HL-60/S4 treated with phorbol 12-myristate 13-acetate at 8.2 ng/mL for 4 days and 3 days (cell line): ENCODE results near the gene SLC22A25.
"Not testable (repeated sequence)": the region's sequence is repeated elsewhere in the genome, so short reads cannot be mapped to it uniquely, and the experiment has no call there.

Experiments
- in situ Hi-C: fragments of 300-500 bp; cut with MboI; formaldehyde crosslinking; loops from 2 replicates; pipeline ENCODE4 v1.15.0; 2022; ENCODE audit warnings: low sequenced_read_pairs

The SLC22A25 gene

DNA sequence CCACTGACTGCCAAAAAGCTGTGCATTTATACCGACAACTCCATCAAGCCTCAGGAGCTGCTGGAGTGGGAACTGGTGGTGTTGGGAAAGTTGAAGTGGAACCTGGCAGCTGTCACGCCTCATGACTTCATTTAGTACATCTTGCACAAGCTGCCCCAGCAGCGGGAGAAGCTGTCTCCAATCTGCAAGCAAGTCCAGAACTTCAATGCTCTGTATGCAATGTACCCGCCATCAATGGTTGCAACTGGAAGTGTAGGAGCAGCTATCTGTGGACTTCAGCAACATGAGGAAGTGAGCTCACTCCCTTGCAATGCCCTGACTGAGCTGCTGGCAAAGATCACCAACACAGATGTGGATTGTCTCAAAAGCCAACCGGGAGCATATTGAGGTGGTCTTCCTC lies at the start of gene SLC22A25:
TSS of gene SLC22A25 (minus strand) at position 67 of the 400 bp plus-strand sequence. CDS start 13,947 bp downstream, outside the sequence.
- in situ Hi-C loops: no loop called here

DNA sequence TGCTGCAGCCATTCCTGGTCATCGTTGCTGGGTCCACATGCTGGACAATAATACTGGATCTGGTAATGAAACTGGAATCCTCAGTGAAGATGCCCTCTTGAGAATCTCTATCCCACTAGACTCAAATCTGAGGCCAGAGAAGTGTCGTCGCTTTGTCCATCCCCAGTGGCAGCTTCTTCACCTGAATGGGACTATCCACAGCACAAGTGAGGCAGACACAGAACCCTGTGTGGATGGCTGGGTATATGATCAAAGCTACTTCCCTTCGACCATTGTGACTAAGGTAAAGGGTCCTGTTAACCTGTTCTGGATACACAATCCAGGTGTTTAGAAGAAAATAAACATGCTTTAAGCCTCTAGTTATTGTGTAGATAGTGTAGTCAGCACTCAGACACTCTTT lies 46.9 kb upstream of the SLC22A25 start:
- in situ Hi-C loops: no loop called here

DNA sequence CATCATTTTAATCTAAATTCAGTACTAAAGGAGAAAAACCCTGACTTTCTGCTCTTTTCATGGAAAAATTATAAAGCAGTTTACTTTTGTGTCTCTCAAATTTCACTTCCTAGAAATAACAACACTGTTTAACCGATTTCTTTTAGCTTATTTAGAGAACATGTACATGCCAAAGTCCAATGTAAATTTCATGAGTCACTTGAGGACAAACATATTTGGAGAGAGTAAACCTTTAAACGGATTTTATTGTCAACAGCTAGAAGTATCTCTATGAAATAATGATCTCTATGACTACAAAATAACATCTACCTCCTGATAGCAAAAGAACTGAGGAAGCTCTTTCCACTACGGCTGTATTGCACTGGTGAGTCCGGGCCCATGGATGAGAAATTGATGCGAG lies 46.3 kb upstream of the SLC22A25 start:
- in situ Hi-C loops: no loop called here

DNA sequence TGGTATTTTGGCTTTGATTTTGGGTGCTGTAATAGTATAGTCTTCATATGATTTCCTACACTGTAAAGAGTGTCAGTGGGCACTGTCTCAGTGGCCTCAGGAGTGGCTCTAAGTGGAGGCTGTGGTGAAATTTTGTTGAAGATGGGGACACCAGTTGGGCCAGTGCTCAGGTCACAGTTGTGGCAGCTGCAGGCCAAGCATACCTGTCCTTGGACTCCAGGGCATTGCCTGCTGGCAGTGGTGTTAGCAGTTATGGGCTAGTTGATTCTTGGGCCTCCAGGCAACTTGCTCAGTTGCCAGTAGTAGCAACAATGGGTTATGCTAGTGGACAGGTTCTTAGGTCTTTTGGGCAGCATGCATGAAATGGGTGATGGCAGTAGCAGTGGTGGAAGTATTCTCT lies 39.2 kb upstream of the SLC22A25 start:
- in situ Hi-C loops: no loop called here

DNA sequence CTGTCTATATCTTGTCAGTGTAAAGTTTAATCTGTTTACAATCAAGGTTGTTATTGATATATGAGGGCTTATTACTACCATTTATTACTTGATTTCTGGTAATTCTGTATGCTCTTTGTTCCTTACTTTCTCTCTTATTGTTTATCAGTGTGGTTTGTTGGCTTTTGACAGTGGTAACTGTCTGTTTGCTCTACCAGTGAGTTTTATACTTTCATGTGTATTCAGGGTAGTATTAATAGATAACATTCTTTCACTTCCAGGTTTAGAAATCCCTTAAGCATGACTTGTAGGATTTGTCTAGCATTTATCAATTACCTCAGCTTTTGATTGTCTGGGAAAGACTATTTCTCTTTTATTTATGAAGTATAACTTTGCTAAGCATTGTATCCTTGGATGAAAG lies 37.5 kb upstream of the SLC22A25 start:
- in situ Hi-C loops: no loop called here

DNA sequence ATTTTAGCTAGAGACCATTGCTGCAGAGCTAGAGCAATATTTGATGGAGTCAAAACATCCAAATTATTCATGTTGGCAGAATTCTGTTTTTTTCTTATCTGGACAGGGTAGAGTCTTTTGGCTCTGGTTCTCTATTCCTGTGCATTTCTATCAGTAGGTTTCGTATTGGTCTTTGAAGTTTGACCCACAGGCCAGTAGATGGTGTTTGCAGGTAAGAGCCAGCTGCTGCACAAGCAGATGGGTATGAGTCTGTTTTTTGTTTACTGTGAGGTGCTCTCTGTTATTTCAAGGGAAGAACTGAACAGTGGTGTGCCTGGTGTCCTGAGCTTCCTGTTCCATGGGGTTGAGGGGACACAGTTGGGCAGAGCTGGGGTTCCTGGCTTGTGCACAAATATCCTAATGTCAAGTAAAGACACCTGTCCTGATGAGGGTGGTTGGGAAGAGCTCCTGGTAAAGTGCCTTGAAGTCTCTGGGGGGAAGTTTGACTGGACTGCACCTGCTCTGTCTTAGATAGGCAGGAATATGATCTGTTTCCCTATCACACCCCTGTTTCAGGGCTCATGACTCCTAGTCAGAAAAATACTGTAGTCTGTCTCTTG lies 34.0 kb upstream of the SLC22A25 start:
- in situ Hi-C loops: no loop called here

DNA sequence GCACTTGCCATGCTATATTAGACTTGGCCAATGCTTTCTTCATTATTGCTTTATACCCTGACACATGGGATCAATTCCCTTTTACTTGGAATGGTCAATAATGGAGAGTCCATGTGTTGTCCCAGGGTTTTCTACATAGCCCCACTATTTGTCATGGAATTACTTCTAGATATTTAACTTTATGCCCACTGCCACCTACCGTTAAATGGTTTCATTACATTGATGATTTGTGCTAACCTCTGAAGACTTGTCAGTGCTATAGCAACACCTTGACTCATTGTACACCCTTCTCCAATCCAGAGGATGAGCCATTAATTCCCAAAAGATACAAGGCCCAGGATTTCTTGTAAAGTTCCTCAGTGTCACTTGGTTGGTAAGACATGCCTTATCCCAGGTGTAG lies 31.4 kb upstream of the SLC22A25 start:
- in situ Hi-C loops: no loop called here

DNA sequence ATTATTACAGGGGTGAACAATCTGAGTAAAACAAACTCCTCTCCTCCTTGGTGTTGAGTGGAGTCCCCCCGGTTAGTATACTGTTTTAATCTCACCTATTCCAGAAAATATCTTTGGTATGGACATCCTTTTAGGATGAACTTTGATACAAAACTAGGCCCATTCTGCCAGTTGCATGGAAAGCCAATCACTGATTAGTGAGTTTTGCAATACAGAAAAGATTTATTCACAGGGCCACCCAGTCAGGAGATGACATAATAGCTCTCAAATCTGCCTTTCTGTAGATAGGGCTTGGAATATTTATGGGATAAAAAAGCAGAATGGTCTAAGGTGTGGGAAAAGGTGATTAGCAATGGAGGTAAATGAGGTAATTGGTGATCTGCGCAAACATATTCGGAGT lies 30.3 kb upstream of the SLC22A25 start:
- in situ Hi-C loops: no loop called here

DNA sequence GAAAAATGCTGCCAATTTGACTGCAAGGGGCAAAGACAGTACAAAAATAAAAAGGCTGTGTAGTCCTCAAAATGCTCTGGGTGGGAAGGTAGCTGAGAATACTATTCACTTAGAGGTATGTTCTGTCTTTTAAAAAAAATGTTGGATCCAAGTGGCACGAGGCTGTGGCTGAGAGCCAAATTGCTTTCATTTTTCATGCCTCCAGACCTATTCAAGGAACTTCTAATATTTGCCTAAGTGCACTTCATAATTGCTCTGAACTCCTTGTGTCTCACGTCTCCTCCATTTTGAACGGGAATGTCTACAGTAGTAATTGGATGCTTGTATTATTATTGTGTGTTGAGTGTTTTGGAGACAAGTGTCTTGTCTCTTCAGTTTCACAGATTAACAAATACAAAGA lies 19.1 kb upstream of the SLC22A25 start:
- in situ Hi-C loops: no loop called here

DNA sequence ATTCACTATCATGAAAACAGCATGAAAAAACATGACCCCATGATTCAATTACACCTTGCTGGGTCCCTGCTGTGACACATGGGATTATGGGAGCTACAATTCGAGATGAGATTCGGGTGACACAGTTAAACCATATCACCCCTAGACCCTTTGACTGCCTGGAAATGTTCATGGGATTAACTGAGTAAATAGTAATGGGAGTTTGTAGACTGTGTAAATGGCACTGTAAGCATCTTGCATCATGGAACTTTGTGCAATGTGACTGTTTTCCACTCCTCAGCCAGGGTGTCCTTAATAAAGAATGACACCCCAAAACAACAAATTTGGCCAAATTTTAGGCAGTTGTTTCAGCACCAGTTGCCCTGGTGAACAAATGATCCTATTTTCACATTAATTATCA lies 7.9 kb upstream of the SLC22A25 start:
- in situ Hi-C loops: no loop called here

DNA sequence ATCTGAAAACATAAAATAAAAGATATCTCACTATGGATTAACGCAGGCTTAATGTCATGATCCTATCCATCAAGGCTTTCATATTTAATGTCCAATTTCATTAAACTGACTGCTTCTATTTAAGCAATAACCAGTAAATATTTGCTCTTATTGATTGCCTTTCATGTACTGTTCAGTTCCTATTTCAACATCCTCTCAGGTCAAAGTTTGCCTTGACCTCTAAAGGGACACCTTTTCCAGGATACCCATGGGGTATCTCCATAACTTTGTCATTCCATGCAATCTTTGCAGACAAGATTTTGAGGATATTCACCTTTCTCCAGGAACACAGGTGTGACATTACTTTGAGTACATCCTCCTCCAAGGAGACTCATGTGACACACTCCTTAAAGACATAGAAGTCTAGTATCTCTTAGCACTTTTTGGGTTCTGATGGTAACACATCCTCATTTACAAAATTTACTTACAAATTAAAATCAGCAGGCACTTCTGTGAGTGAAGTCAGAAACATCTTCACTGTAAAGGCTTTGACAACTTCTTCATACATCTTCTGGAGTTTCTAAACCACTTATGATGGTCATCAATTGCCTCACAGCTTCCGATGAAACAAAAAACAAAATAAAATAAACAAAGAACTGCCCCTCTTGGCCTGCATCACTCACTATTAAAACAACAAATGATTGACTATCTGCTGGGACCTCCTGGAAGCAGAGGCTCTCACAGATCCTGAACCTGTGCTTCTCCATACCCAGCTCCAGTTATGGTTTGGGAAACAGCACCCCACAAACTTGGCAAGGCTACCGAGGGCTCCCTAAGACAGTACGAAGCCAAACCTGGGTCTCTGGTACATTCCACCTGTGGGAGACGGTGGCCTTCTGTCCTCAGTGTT lies 7.0 kb upstream of the SLC22A25 start:
- in situ Hi-C loops: no loop called here

DNA sequence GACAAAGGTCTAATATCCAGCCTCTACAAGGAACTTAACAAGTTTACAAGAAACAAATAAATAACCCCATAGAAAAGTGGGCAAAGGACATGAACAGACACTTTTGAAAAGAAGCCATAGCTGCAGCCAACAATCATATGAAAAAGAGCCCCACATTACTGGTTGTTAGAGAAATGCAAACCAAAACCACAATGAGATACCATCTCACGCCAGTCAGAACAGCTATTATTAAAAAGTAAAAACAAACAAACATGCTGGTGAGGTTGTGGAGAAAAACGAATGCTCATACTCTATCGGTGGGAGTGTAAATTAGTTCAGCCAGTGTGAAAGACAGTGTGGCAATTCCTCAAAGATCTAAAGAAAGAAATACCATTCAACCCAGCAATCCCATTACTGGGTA lies 5.6 kb upstream of the SLC22A25 start:
- in situ Hi-C loops: no loop called here

DNA sequence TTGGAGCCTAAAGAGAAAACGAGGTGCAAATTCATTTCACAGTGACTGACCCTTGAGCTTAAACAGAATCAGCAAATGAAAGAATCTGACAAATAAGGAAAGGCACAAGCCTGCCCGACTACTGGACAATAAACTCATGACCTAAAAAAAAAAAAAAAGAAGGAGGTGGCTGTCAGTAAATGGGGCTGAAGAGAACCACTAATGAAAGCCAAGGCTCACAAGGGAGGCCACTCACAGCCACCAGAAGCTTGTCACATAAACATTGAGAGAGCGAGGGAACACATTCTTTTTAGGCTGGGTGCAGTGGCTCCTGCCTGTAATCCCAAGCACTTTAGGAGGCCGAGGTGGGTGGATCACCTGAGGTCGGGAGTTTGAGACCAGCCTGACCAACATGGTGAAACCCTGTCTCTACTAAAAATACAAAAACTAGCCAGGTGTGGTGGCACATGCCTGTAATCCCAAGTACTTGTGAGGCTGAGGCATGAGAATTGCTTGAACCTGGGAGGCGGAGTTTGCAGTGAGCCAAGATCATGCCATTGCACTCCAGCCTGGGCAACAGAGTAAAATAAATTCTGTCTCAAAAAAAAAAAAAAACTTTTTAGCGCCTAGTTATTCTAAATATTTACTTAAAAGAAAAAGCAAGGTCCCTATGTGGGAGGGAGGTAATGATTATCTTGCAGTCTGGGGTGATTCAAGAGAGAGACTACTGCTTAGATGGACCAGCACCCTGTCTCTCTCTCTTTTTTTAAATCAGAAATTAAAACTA lies 4.0 kb upstream of the SLC22A25 start:
- in situ Hi-C loops: not testable (repeated sequence)

DNA sequence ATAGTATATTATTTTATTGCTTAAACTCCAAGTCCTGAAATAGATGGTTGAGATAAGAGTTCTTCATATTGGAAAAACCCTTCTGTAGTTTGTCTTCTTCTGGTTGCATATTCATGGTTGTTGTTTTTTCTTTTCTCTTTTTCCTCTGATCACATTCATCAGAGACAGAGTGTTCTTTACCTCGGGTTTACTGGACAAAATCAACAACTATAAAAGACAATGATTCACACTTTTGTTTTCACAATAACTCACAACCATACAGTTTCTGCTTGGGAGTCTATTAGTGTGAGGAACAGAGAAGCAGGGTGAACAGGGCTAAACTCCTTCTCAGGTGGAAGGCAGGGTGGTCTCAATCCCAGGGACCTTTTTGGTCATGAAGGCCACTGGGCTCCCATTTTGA lies 2.6 kb upstream of the SLC22A25 start:
- in situ Hi-C loops: no loop called here

DNA sequence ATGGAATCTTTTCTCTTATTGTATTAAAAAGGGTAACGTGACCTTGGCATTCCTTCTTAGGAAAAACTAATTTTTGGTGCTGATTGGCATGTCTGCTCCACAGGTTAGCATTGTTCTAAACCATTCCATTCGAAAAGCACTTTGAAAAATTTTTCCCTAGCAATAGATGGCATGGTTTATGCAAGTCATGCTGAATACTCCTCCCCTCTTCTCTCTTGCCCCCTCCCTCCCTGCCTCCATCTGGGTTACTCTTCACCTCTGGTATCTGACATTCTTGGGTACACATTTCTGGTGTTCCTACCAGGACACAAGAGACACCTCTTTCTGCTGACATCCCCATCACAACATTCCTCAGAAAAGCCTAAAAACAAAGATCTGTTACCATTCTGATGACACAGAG lies 1.5 kb upstream of the SLC22A25 start:
- in situ Hi-C loops: no loop called here

DNA sequence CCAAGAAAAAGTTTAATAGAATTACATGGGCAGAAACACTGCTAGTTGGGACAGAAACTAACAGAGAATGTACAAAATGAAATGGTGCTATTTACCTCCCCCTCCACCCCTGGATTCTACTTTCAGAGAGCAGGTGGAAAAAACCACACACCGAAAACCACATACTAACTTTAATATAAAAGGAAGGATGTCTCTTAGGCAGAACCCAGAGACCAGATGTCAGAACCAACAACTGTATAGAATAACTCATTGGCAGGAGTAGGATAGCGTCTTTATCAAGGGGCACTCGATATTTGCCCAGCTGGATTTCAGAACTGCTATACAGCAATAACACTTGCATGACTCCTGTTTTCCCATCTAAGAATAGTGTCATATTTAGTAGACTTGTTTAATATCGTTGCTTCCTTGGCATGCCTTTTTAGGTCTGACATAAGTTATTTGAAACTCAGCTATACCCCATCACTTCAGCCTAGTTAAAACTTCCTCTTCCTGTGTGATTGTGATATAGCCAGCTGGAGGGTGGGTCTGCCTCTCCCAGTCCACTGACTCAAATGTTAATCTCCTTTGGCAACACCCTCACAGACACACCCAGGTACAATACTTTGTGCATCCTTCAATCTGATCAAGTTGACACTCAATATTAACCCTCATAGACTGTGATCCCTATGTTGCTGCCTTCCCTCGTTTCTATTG lies 1.2 kb downstream of the SLC22A25 start:
- in situ Hi-C loops: no loop called here

DNA sequence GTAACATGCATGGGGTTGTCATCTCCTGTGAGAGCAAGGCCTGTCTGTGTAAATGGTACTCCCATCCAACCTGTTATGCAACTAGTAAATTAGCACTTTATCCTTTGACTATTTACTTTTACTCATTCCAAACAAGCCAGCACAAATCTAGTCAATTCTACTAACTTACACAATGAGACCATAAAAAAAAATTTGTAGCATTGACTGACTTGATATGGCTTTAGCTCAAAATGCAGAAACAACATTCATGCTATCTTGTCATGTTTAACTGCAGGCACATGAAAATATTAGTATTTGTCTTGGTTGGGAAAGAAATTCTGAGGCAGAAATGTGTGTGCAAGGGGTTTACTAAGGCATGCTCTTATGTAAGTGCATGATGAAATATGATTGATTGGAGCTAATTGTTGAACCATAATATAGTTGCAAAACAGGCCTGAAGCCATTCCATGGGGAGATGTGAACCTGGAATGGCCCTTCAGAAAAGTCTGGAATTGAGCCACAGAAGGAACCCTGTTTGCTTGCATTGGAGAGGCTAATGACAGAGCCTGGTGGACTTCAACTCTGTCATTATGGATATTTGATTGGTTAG lies 2.5 kb downstream of the SLC22A25 start:
- in situ Hi-C loops: no loop called here

DNA sequence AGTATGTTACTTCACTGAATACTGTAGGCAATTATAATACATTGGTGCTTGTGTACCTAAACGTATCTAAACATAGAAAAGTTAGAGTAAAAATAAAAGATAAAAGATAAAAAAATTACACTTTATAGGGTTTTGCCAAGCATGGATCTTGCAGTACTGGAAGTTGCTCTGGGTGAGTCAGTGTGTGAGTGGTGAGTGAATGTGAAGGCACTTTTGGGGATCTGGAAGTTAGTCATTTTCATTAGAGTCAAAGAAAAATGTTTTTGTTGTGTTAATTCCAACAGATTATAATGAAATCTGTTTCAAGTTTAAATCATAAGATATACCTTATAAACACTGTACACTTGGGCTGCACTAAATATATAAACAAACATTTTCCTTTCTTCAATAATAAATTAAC lies 3.3 kb downstream of the SLC22A25 start:
- in situ Hi-C loops: no loop called here

DNA sequence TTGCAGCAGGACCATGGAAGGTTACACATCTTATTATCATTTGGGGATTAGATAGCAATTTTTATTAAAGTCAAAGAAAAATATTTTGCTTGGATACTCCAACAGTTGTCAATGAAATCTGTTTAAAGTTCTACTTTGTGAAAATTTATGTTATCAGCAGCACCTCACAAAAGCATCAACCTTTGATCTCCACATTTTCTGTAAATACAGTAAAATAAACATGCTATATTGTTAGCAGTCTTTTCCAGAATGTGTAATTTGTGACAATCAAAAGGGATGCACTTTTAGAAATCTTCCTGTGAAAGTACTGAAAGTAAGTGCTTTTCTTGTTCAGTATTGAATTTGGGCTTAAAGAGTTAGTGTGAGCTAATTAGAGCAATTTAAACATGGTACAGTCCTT lies 4.1 kb downstream of the SLC22A25 start:
- in situ Hi-C loops: no loop called here

DNA sequence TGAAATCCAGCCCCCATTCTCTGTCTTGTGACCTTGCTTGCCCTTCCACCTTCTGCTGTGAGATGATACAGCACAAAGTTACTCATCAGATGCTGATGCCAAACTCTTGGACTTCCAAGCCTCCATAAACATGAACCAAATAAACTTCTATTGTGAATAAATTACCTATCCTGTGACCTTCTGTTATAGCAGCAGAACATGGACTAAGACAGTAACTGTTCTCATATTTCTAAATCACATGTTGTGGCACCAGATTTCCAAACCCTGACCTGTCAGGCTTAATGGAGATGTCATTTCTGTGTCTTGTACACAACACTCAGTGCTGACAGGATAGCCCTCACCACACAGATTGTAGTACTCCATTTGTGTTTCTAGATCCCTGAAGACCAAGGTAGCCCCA lies 6.0 kb downstream of the SLC22A25 start:
- in situ Hi-C loops: no loop called here
